HG03060 (cell line): Measurements from ENCODE around the gene TM9SF1.
A peak's percentile ranks its signal among the peaks of the same experiment; 100 is the strongest.

Source experiments
- ATAC-seq: cut with Tn5 transposase; IDR thresholded peaks from one replicate; pipeline ENCODE4 v1.9.1; 2021; ENCODE audit warnings: low read depth, moderate number of reproducible peaks; ENCODE audit not compliant: unreplicated experiment

The TM9SF1 gene

GRCh38 chr14:24198814-24199524 is 3.7 kb upstream of the TM9SF1 start:
- ATAC-seq, result no peak

GRCh38 chr14:24197056-24197450 is 1.8 kb upstream of the TM9SF1 start:
- no peak for ATAC-seq

GRCh38 chr14:24196071-24197055 is 1.1 kb upstream of the TM9SF1 start:
- no peak for ATAC-seq

GRCh38 chr14:24194873-24195185 is 412 bp downstream of the TM9SF1 start:
- ATAC-seq, result no peak

GRCh38 chr14:24194186-24194872 is 912 bp downstream of the TM9SF1 start:
- ATAC-seq, result no peak

- ATAC-seq, result no peak
Measured at GRCh38 chr14:24192933-24193332, 2.3 kb downstream of the TM9SF1 start.

- ATAC-seq, result no peak
Measured at GRCh38 chr14:24190416-24190815, 4.8 kb downstream of the TM9SF1 start.

GRCh38 chr14:24189460-24189859 is 5.8 kb downstream of the TM9SF1 start:
- no peak for ATAC-seq

- no peak for ATAC-seq
Measured at GRCh38 chr14:24189059-24189375, 6.2 kb downstream of the TM9SF1 start.

- ATAC-seq, result peak; percentile 63
Measured at GRCh38 chr14:24188251-24189058, 6.8 kb downstream of the TM9SF1 start, which contains the start of gene IPO4. Gene IPO4 (minus strand): TSS chr14:24188816. CDS start chr14:24188787, 29 bp downstream.

- ATAC-seq, result no peak
Measured at GRCh38 chr14:24187539-24187915, 7.7 kb downstream of the TM9SF1 start.

GRCh38 chr14:24186831-24187538 is 8.3 kb downstream of the TM9SF1 start:
- ATAC-seq, result no peak

- ATAC-seq, result no peak
Measured at GRCh38 chr14:24185741-24186140, 9.5 kb downstream of the TM9SF1 start.

- no peak for ATAC-seq
Measured at GRCh38 chr14:24185026-24185425, 10.2 kb downstream of the TM9SF1 start.

GRCh38 chr14:24184104-24184970 is 10.9 kb downstream of the TM9SF1 start:
- ATAC-seq, result no peak

GRCh38 chr14:24183014-24183481 is 12.2 kb downstream of the TM9SF1 start:
- no peak for ATAC-seq

GRCh38 chr14:24182110-24182882 is 12.9 kb downstream of the TM9SF1 start:
- ATAC-seq, result no peak
